Colonic mucosa (tissue), 4 donors: ENCODE measurements around the gene COL24A1. TPM values are rescaled to one million over a fixed set of nuclear protein-coding genes. Genes with fewer than 3 reads are reported as not detected.
"Not testable (repeated sequence)": the region's sequence is repeated elsewhere in the genome, so short reads cannot be mapped to it uniquely, and the experiment has no call there.

ENCODE experiments used
- DNase-seq: peaks from one replicate; pipeline ENCODE4 v3.0.0-alpha.2; 2020
- H3K27ac ChIP-seq: fragments of 200-600 bp; one replicate; pipeline ENCODE4 v1.8.0; 2021
- H3K27me3 ChIP-seq: fragments of 200-600 bp; one replicate; pipeline ENCODE4 v1.8.0; 2021
- H3K36me3 ChIP-seq: fragments of 200-600 bp; one replicate; pipeline ENCODE4 v1.8.0; 2021
- H3K4me1 ChIP-seq: fragments of 200-600 bp; one replicate; pipeline ENCODE4 v1.8.0; 2021; ENCODE audit warnings: mild to moderate bottlenecking
- H3K4me3 ChIP-seq: fragments of 200-600 bp; one replicate; pipeline ENCODE4 v1.8.0; 2021
- H3K9ac ChIP-seq, 2 donors: one replicate each; pipeline ENCODE4 v1.7.0; 2013; ENCODE audit warnings: control low read depth in 2 of 2, low read depth in 2 of 2, low read length in 2 of 2
- H3K9me3 ChIP-seq: fragments of 200-600 bp; one replicate; pipeline ENCODE4 v1.8.0; 2021
- CTCF ChIP-seq: fragments of 200-600 bp; IDR thresholded peaks from one replicate; pipeline ENCODE4 v1.8.0; 2022; ENCODE audit warnings: antibody characterized with exemption, mild to moderate bottlenecking
- intact Hi-C: fragments of 100-400 bp; cut with DNase I; formaldehyde crosslinking; loops from one replicate; pipeline ENCODE4 v1.14.1; 2022
- total RNA-seq, 2 donors: library from RNA; stranded (reverse); fragmentation: NEBNext Ultra II Directional in 1 of 2; extraction: Animal tissue kit (Norgen Biotek cat#: 25700) in 1 of 2; gene quantifications; one replicate each; pipeline ENCODE4 v1.2.1, GENCODE V29; 2021
- donor health status: healthy.
- donor health status: DM: no; HTN: no; CAD: no.
- donor health status: DM: no; HTN: no; CAD: no.

COL24A1 gene
- total RNA-seq, 2 donors from 2014 or later = 0.02 to 0.40 TPM

GRCh38 chr1:85838238-85838637, 318.3 kb downstream of the COL24A1 start:
- Histone ChIP-seq H3K4me1 (no peaks in the 10 kb centered on the region), H3K9ac (no peak overlapping the region), H3K4me3 (no peak overlapping the region), H3K36me3 (no peaks in the 10 kb centered on the region), H3K27ac (no peak overlapping the region), H3K27me3 (no peaks in the 10 kb centered on the region), H3K9me3 (no peaks in the 10 kb centered on the region)
- no peak for TF ChIP-seq CTCF
- DNase-seq = no peak
- intact Hi-C loops = no loop called here

- no peak for DNase-seq
- Histone ChIP-seq H3K4me1 (no peaks in the 10 kb centered on the region), H3K9me3 (no peaks in the 10 kb centered on the region), H3K27ac (no peak overlapping the region), H3K4me3 (no peak overlapping the region), H3K27me3 (no peaks in the 10 kb centered on the region), H3K36me3 (no peaks in the 10 kb centered on the region), H3K9ac (no peak overlapping the region)
- intact Hi-C loops = no loop called here
- no peak for TF ChIP-seq CTCF
Measured at GRCh38 chr1:85836736-85837135, 319.8 kb downstream of the COL24A1 start.

- H3K4me1 ChIP-seq, intact Hi-C loops, H3K9me3 ChIP-seq, H3K36me3 ChIP-seq, H3K27ac ChIP-seq, DNase-seq, H3K9ac ChIP-seq, H3K4me3 ChIP-seq, H3K27me3 ChIP-seq: not testable (repeated sequence)
Measured at GRCh38 chr1:85833165-85833564, 323.4 kb downstream of the COL24A1 start.

- no peaks in the 10 kb centered on the region for H3K9me3 ChIP-seq
- no peaks in the 10 kb centered on the region for H3K27me3 ChIP-seq
- TF ChIP-seq CTCF = no peak
- intact Hi-C loops = no loop called here
- H3K4me1 ChIP-seq = no peaks in the 10 kb centered on the region
- no peaks in the 10 kb centered on the region for H3K36me3 ChIP-seq
- H3K27ac ChIP-seq = no peak overlapping the region
- no peak overlapping the region for H3K4me3 ChIP-seq
- DNase-seq = no peak
- no peak overlapping the region for H3K9ac ChIP-seq
Measured at GRCh38 chr1:85830837-85831236, 325.7 kb downstream of the COL24A1 start.

GRCh38 chr1:85824066-85824840, 332.3 kb downstream of the COL24A1 start:
- H3K9me3 ChIP-seq = no peaks in the 10 kb centered on the region
- no peaks in the 10 kb centered on the region for H3K36me3 ChIP-seq
- H3K27me3 ChIP-seq = no peaks in the 10 kb centered on the region
- no peak for DNase-seq
- no peaks in the 10 kb centered on the region for H3K4me1 ChIP-seq
- no peak overlapping the region for H3K4me3 ChIP-seq
- H3K27ac ChIP-seq = no peak overlapping the region
- intact Hi-C loops = no loop called here
- no peak overlapping the region for H3K9ac ChIP-seq
- no peak for TF ChIP-seq CTCF

- intact Hi-C loops = no loop called here
- no peaks in the 10 kb centered on the region for H3K4me1 ChIP-seq
- H3K9me3 ChIP-seq = no peaks in the 10 kb centered on the region
- H3K27me3 ChIP-seq = no peaks in the 10 kb centered on the region
- H3K36me3 ChIP-seq = no peaks in the 10 kb centered on the region
- no peak for TF ChIP-seq CTCF
- no peak for DNase-seq
- no peak overlapping the region for H3K4me3 ChIP-seq
- H3K9ac ChIP-seq = no peak overlapping the region
- no peak overlapping the region for H3K27ac ChIP-seq
Measured at GRCh38 chr1:85822696-85823095, 333.9 kb downstream of the COL24A1 start.
